PC-3 (cell line): ENCODE measurements around the gene FBXO2. TPM values are rescaled to one million over a fixed set of nuclear protein-coding genes. Genes with fewer than 3 reads are reported as not detected.

Source experiments
- ATAC-seq: fragments of 200-7000 bp; cut with Tn5 transposase; 2 replicates; pipeline ENCODE4 v1.9.1; 2020; ENCODE audit warnings: mild to moderate bottlenecking, moderate library complexity
- BruUV-seq: library from RNA; stranded (reverse); fragments of 400-500 nt; replicated peaks from 2 replicates; lab custom pipeline; 2021; lab: Mats Ljungman, UMichigan
- CTCF ChIA-PET: fragments of 300-600 bp; sonication (Branson Sonifier 250); formaldehyde crosslinking; loops from one replicate; lab custom pipeline; 2022; ENCODE audit warnings: antibody characterized with exemption; lab: Charles Lee
- POLR2A ChIA-PET: fragments of 300-600 bp; sonication (Branson Sonifier 250); formaldehyde crosslinking; loops from one replicate; lab custom pipeline; 2022; ENCODE audit warnings: antibody characterized with exemption; ENCODE audit not compliant: unreplicated experiment; lab: Charles Lee
- DNase-seq: peaks from one replicate; pipeline ENCODE4 v3.0.0-alpha.2; 2015
- H2AFZ ChIP-seq: fragments of 300-600 bp; sonication (generic); 2 replicates; pipeline ENCODE4 v1.6.0; 2016; ENCODE audit warnings: antibody characterized with exemption, low read length
- H3F3A ChIP-seq: fragments of 300-600 bp; sonication (generic); one replicate; pipeline ENCODE4 v1.6.0; 2017; ENCODE audit warnings: antibody characterized with exemption, low read length, control low read depth, mild to moderate bottlenecking; ENCODE audit not compliant: unreplicated experiment
- H3K27ac ChIP-seq: fragments of 300-600 bp; sonication (generic); 2 replicates; pipeline ENCODE4 v1.5.1; 2016; ENCODE audit warnings: mild to moderate bottlenecking, low read length
- H3K27me3 ChIP-seq: fragments of 300-600 bp; sonication (generic); 2 replicates; pipeline ENCODE4 v1.6.1; 2016; ENCODE audit warnings: low read length, mixed read lengths
- H3K36me3 ChIP-seq: fragments of 300-600 bp; sonication (generic); 2 replicates; pipeline ENCODE4 v1.6.1; 2016; ENCODE audit warnings: low read depth, mixed run types, low read length, mixed read lengths
- H3K4me1 ChIP-seq: fragments of 300-600 bp; sonication (generic); 2 replicates; pipeline ENCODE4 v1.5.1; 2016; ENCODE audit warnings: low read length; ENCODE audit not compliant: insufficient read depth
- H3K4me2 ChIP-seq: fragments of 300-600 bp; sonication (generic); 2 replicates; pipeline ENCODE4 v1.6.0; 2016; ENCODE audit warnings: low read length
- H3K4me3 ChIP-seq: fragments of 300-600 bp; sonication (generic); 2 replicates; pipeline ENCODE4 v1.5.1; 2016; ENCODE audit warnings: mild to moderate bottlenecking, low read length, mixed read lengths
- H3K79me2 ChIP-seq: fragments of 300-600 bp; sonication (generic); 2 replicates; pipeline ENCODE4 v1.6.1; 2017; ENCODE audit warnings: low read length, mixed read lengths
- H3K9ac ChIP-seq: fragments of 300-600 bp; sonication (generic); 2 replicates; pipeline ENCODE4 v1.6.0; 2016; ENCODE audit warnings: mild to moderate bottlenecking, low read length
- H3K9me2 ChIP-seq: fragments of 300-600 bp; sonication (generic); replicated peaks from 2 replicates; pipeline ENCODE4 v1.6.1; 2016; ENCODE audit warnings: mixed run types, low read length, mixed read lengths
- H3K9me3 ChIP-seq: fragments of 300-600 bp; sonication (generic); 2 replicates; pipeline ENCODE4 v1.6.1; 2016; ENCODE audit warnings: low read length, mixed read lengths
- H4K20me1 ChIP-seq: fragments of 300-600 bp; sonication (generic); 2 replicates; pipeline ENCODE4 v1.6.1; 2016; ENCODE audit warnings: low read length, mixed read lengths
- EZH2 ChIP-seq: fragments of 300-600 bp; sonication (generic); IDR thresholded peaks from one replicate; pipeline ENCODE4 v1.6.1; 2017; ENCODE audit warnings: antibody characterized with exemption, mild to moderate bottlenecking, low read length; ENCODE audit not compliant: unreplicated experiment
- EZH2phosphoT487 ChIP-seq: fragments of 300-600 bp; sonication (generic); IDR thresholded peaks from 2 replicates; pipeline ENCODE4 v1.6.1; 2018; ENCODE audit warnings: mild to moderate bottlenecking, antibody characterized with exemption, low read length, borderline replicate concordance
- intact Hi-C: fragments of 100-400 bp; cut with micrococcal nuclease; formaldehyde crosslinking; loops from 2 replicates; pipeline ENCODE4 v1.9.0; 2023
- total RNA-seq: library from RNA; depleted of rRNA; stranded (reverse); fragments of >200 nt; gene quantifications from 2 replicates; pipeline ENCODE4 v1.2.3, GENCODE V29; 2014
- TF ChIP-seq, protein P1 (sequence below): fragments of 300-600 bp; sonication (generic); conservative IDR thresholded peaks from 2 replicates; pipeline ENCODE4 v1.5.1; 2017; ENCODE audit warnings: antibody characterized with exemption, low read depth, mild to moderate bottlenecking, low read length

FBXO2 gene
- total RNA-seq, 1 experiment from 2014 or later = 15.3 TPM

DNA sequence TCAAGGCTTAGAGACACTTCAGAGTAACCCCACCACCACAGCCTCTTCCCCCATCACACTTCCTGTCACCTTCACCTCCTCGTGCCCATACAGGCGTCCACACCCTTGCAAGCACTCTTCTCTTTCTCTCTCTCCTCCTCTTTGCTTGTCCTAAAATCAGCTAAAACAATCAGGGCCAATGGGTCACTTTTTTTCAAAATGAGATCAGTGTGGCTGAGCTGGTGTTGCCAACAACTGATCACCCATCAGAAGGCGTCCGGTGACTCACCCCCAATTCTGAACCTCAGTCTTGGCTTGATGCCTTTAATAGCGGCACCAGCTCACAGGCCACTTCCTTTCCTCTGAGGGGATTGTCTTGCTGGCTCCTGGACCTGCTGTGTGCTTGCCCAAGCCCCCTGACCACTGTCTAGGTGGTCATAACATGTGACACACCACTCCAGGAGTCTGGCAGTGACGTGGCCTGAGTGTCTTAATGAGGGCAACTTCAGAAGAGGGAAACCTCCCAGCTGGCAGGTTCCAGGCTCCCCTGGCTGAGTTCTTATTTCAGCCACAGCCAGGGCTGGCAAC is 38.9 kb upstream of the FBXO2 start:
- POLR2A ChIA-PET = no interaction called here
- no peak overlapping the region for H3K27ac ChIP-seq
- no peaks in the 10 kb centered on the region for H3K79me2 ChIP-seq
- no peaks in the 10 kb centered on the region for H4K20me1 ChIP-seq
- no peak overlapping the region for H2AFZ ChIP-seq
- BruUV-seq = no TSS peak
- H3K36me3 ChIP-seq = no peaks in the 10 kb centered on the region
- no peaks in the 10 kb centered on the region for H3K9me3 ChIP-seq
- no peaks in the 10 kb centered on the region for H3K9me2 ChIP-seq
- CTCF ChIA-PET = interaction anchor here (0.8 kb wide), 1 partner anchor 22 kb away, joined by 4 read pairs; no protein-coding TSS in a partner anchor
- no peaks in the 10 kb centered on the region for H3F3A ChIP-seq
- H3K4me1 ChIP-seq = peaks cover 19% of the 10 kb centered on the region
- DNase-seq = peak; percentile 93
- peaks cover 24% of the 10 kb centered on the region for H3K27me3 ChIP-seq
- intact Hi-C loops = no loop called here
- TF ChIP-seq EZH2 (no peak), EZH2phosphoT487 (no peak)
- TF ChIP-seq, protein P1, sequence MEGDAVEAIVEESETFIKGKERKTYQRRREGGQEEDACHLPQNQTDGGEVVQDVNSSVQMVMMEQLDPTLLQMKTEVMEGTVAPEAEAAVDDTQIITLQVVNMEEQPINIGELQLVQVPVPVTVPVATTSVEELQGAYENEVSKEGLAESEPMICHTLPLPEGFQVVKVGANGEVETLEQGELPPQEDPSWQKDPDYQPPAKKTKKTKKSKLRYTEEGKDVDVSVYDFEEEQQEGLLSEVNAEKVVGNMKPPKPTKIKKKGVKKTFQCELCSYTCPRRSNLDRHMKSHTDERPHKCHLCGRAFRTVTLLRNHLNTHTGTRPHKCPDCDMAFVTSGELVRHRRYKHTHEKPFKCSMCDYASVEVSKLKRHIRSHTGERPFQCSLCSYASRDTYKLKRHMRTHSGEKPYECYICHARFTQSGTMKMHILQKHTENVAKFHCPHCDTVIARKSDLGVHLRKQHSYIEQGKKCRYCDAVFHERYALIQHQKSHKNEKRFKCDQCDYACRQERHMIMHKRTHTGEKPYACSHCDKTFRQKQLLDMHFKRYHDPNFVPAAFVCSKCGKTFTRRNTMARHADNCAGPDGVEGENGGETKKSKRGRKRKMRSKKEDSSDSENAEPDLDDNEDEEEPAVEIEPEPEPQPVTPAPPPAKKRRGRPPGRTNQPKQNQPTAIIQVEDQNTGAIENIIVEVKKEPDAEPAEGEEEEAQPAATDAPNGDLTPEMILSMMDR = no peak
- H3K4me3 ChIP-seq = no peak overlapping the region
- no peak overlapping the region for H3K9ac ChIP-seq
- H3K4me2 ChIP-seq = peak overlapping the region; percentile 47
- ATAC-seq = peak; percentile 87

DNA sequence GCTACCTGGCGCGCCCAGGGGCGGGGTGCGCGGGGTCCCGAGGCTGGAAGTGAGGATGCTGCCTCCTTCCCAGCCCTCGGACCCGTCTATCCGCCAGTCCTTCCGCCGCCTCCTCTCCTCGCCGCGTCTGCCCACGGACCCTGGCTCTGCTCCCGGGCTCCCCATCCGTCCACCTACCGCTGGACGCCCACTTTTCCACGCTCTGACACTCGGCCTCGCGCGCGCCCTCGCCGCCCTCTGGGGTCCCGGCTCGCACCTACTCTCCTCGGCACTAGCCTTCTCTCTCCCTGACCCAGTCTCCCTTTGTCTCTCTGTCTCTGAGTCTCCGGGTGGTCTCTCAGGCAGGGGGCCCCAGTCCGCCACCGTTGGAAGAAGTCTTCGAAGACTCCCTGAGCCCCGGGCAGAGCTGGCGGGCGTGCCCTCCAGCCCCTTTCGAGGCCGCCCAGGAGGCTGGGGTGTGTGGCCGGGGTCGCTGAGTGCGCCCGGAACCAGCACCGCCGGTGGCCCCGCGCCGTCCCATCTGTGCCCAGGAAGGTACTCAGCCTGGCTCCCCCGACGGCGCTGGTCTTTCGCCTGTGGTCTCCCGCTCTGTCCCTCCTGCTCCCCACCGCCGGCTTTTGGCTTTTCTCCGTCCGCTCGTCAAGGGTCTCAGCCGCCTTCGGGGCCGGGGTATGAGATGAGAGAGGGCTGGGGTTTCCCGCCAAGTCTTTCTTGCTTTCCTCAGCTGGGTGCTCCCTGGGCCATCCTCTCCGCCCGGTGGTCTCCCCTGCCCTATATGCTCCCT is 37.9 kb upstream of the FBXO2 start:
- Histone ChIP-seq H3K9me3 (no peaks in the 10 kb centered on the region), H2AFZ (no peak overlapping the region), H3K27ac (no peak overlapping the region), H4K20me1 (no peaks in the 10 kb centered on the region), H3K79me2 (no peaks in the 10 kb centered on the region), H3K36me3 (no peaks in the 10 kb centered on the region), H3K4me1 (peaks cover 19% of the 10 kb centered on the region), H3F3A (no peaks in the 10 kb centered on the region), H3K4me3 (no peak overlapping the region), H3K9ac (no peak overlapping the region), H3K9me2 (no peaks in the 10 kb centered on the region), H3K27me3 (peaks cover 24% of the 10 kb centered on the region), H3K4me2 (no peak overlapping the region)
- no TSS peak for BruUV-seq
- CTCF ChIA-PET = no interaction called here
- TF ChIP-seq, protein P1 = no peak
- TF ChIP-seq EZH2 = no peak
- no peak for TF ChIP-seq EZH2phosphoT487
- DNase-seq = no peak
- no peak for ATAC-seq
- intact Hi-C loops = no loop called here
- POLR2A ChIA-PET = no interaction called here
